ENCODE results near the gene COA1.
A peak's percentile ranks its signal among the peaks of the same experiment; 100 is the strongest.
"Not testable (repeated sequence)": the region's sequence is repeated elsewhere in the genome, so short reads cannot be mapped to it uniquely, and the experiment has no call there.

Gene COA1

DNA sequence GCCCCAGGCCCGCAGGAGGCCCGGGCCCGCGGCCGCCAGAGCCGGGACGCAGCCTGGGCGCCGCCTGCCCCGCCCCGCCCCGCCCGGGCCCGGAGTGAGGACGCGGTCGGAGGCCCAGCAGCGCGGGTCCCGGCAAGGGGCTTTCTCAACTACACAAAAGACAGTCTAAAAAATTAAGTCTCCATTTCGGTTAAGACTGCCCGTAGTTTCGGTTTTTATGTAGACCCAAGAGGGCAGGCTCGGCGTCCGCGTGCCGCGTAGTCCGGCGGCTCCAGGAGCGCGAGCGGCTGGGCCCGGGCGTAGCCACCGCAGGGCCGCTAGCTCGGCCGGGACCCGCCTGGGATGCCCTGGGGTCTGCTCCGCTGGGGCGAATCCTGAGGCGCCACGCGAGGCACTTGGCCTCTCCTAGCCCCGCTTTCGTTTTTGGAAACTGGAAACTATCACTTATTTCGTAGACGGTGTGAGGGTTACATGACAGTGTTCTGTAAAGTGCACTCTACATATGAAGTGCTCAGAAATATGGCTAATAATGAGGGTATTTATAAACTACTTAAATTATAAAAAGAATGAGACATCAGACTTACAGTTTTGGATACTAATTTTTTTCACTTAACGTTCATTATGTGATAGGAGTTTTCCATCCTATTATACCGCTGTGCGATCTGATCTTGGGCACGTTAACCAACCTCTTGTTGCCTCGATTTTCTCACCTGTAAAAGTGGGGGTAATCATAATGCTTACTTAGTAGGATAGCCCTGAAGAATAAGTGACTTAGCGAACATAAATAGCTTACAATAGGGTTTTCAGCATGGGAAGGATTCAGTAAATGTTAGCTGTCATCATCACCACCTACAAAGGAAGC is 29.7 kb upstream of the COA1 start:
- peak in 1 of 2 donors; percentile 11 for DNase-seq (ENCODE audit: extremely low read depth in 1 of 2, low read depth in 1 of 2)

- DNase-seq (ENCODE audit: extremely low read depth in 1 of 2, low read depth in 1 of 2) = peak in 1 of 2 donors; percentile 24
These were observed 28.9 kb upstream of the COA1 start, which contains the start of gene BLVRA for GRCh38 chr7:43758029-43758821. Gene BLVRA, plus strand, starts transcription at chr7:43758680. Its CDS starts 12,479 bp downstream, at chr7:43771159.

GRCh38 chr7:43757073-43757720 is 27.9 kb upstream of the COA1 start:
- DNase-seq (ENCODE audit: extremely low read depth in 1 of 2, low read depth in 1 of 2) = no peak

GRCh38 chr7:43756368-43757072 is 27.2 kb upstream of the COA1 start:
- DNase-seq (ENCODE audit: extremely low read depth in 1 of 2, low read depth in 1 of 2) = no peak

DNA sequence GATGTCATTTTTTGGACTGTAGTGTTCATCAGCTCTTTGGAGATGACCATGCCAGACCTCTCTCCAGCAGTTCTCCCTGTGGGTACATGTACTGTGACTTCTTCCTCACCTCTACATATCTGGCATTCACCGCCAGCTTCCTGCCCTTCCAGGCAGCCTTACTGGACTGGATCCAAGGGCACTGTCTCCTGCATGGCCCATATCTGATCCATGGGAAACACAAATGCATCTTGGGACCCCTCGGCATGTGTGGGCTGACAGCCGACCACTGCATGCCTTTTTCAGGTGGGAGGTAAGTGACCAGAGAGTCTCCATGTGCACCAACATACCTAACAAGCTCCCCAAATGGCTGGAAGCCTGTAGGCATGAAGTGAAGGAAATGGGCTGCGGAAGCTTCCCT is 25.3 kb upstream of the COA1 start:
- no peak for DNase-seq (ENCODE audit: extremely low read depth in 1 of 2, low read depth in 1 of 2)

DNA sequence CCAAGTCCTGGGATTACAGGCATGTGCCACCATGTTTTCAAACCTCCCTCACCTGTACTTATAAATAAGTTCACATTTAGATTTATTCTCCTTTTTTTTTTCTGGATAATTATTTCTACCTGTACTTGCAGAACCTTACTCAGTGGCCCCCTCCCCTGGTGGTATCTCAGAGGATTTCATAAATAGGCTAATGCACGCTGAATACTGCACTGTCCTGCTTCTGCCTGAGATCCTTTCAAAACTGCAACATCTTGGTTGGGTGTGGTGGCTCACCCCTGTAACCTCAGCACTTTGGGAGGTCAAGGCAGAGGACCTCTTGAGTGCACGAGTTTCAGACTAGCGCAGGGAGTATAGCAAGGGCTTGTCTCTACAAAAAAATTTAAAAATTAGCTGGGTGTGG is 24.5 kb upstream of the COA1 start:
- DNase-seq (ENCODE audit: extremely low read depth in 1 of 2, low read depth in 1 of 2) = no peak

GRCh38 chr7:43753271-43753810 is 24.0 kb upstream of the COA1 start:
- DNase-seq (ENCODE audit: extremely low read depth in 1 of 2, low read depth in 1 of 2) = no peak

DNA sequence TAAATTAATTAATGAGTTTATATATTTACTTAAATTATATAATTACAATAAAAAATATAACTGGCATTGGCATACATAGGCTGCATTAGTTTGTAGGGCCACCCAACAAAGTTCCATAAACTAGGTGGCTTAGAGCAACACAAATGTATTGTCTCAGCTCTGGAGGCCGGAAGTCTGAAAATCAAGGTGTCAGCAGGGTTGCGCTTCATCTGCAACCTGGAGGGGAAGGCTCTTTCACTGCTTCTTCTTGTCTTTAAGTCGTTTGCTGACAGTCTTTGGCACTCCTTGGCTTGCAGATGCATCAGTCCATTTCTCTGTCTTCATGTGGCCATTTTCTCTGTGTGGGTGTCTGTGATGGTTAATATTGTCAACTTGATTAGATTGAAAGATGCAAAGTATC is 23.1 kb upstream of the COA1 start:
- no peak for DNase-seq (ENCODE audit: extremely low read depth in 1 of 2, low read depth in 1 of 2)

DNA sequence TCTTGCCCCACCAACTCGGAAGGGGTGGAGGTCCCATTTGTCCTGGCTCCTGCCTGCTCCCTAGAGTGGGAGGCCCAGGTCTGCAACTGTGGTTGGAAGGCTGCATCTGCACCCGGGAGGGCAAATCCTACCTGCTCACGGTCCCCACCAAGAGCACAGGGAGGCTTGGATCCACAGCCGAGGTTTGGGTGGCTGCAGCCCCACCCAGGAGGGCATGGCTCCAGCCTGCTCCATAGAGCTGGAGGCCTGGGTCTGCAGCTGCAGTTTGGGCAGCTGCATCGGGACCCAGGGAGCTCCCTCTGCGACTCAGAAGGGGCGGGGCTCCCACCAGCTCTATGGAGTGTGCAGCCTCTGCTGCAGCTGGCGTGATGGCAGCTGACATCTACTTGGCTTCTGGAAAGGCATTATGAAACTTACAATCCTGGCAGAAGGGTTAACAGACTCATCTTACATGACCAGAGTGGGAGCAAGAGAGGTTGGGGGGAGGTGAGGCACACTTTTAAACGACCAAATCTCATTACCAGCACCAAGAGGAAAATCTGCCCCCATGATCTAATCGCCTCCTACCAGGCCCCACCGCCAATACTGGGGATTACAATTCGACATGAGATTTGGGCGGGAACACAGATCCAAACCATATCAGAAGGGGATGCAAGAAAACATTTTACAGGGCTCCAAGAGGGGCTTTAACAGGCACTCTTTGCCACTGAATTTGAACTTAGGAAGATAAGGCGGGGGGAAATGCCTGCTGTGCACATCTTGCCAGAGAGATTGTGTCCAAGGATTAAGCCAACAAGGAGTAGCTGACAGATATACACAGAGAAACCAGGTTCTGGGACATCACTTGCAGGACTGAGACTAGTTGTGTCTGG is 20.9 kb upstream of the COA1 start:
- DNase-seq (ENCODE audit: extremely low read depth in 1 of 2, low read depth in 1 of 2) = no peak

DNA sequence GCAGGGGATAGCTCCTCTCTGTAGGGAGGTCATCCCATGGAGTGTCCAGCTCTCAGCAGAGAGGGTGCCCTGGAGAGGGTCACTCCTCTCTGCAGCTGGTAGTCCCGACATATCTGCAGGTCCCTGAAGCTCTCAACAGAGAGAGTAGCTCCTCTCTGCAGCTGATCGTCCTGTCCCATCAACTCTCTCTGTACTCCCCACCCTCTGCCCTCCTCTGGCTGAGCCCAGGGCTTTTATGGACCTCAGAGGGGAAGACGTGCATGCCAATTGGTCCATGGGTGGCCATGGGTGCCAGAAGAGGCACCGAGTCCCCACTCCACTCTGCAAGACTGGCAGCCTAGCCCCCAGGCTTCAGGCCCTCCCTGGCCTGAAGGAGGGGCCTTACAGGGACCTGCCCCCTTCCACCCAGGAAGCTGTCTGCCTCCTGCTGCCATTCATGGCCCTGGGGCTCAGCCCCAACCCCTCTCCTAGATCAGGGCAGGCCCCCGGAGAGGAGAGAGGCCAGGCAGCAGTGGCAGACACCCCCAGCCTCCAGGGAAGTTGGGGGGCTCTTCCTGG is 20.1 kb upstream of the COA1 start:
- no peak for DNase-seq (ENCODE audit: extremely low read depth in 1 of 2, low read depth in 1 of 2)

GRCh38 chr7:43747328-43748105 is 18.2 kb upstream of the COA1 start:
- no peak for DNase-seq (ENCODE audit: extremely low read depth in 1 of 2, low read depth in 1 of 2)

DNA sequence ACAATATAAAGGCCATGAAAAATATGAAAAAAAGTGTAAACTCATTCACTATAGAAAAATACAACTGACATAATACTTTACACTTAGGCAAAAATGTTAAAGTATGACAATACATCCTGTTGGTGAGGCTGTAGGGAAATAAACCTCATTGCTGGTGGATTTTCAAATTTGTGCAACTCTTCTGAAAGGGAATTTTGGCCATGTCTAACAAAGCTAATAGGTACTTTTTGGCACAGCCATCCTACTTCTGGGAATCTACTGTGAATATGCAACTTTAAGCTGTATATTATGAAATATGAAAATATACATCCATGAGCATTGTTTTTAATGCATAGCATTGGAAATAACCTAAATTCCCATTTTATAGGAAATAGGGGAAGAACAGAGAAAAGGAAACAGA is 13.4 kb upstream of the COA1 start:
- no peak for DNase-seq (ENCODE audit: extremely low read depth in 1 of 2, low read depth in 1 of 2)

DNA sequence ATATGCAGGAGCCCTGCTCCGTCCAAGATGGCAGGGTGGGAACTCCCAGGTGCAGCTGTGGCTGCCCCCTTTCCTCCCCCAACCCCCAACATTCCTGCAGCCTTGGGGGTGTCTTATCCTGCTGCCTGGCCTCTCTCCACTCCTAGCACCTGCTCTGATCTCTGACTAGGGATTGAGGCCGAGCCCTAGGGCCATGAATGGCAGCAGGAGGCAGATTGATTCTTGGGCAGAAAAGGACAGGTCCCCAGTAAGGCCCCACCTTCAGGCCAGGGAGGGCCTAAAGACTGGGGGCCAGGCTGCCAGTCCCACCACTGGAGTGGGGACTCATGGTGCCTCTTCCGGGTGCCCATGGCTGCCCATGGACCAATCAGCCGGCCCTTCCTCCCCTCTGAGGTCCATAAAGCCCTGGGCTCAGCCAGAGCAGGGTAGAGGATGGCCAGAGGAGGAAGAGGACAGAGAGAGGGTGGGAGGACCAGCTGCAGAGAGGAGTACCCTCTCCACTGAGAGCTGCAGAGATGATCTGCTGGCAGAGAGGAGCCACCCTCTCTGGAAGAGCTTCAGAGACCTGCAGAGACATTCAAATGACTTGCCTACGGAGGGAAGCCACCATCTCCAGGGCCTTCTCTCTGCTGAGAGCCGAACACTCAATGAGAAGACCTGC is 8.3 kb upstream of the COA1 start:
- no peak for DNase-seq (ENCODE audit: extremely low read depth in 1 of 2, low read depth in 1 of 2)

DNA sequence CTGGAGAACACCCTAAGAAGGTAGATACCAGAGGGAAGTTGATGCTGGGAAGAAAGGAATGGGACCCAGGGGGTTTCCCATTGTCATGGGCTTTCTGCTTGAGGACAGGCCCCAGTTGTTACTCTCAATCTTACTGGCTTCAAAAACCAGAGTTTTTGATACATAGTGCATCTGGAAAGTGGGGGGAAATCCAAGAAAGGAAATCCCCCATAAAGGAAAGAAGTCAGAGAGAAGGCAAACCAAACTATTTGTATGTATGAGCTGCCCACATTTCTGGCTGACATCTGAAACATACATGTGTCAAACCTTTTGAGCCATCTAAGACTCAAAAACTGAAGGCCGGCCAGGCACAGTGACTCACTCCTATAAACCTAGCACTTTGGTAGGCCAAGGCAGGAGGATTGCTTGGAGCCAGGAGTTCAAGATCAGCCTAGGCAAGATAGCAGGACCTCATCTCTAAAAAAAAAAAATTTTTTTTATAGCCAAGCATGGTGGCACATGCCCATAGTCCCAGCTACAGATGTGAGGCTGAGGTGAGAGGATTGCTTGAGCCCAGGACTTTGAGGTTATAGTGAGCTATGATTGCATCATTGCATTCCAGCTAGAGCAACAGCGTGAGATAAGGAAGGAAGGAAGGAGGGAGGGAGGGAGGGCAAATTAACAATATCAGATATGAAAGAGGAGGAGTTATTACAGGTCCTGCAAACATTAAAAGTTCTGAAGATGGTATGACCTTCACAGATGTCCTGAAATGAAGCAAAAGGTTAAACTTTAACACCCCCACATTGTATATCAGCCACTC is 6.7 kb upstream of the COA1 start:
- DNase-seq (ENCODE audit: extremely low read depth in 1 of 2, low read depth in 1 of 2) = peak in 1 of 2 donors; percentile 45

DNA sequence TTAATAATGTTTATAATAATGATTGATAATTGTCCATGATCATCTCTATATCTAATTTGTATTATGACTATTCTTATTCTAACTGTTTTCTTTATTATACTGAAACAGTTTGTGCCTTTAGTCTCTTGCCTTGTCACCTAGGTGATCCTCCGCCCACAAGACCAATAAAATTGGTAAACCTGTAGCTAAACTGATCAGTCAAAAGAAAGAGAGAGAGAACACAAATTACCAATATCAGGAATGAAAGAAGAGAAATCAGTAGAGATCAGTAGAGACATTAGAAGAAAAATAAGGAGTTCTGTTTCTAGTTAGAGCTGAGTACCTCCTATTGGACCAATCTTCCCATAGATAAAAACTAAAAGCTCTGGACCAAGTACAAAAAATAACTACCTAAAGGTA is 6.1 kb upstream of the COA1 start:
- DNase-seq (ENCODE audit: extremely low read depth in 1 of 2, low read depth in 1 of 2) = no peak

DNA sequence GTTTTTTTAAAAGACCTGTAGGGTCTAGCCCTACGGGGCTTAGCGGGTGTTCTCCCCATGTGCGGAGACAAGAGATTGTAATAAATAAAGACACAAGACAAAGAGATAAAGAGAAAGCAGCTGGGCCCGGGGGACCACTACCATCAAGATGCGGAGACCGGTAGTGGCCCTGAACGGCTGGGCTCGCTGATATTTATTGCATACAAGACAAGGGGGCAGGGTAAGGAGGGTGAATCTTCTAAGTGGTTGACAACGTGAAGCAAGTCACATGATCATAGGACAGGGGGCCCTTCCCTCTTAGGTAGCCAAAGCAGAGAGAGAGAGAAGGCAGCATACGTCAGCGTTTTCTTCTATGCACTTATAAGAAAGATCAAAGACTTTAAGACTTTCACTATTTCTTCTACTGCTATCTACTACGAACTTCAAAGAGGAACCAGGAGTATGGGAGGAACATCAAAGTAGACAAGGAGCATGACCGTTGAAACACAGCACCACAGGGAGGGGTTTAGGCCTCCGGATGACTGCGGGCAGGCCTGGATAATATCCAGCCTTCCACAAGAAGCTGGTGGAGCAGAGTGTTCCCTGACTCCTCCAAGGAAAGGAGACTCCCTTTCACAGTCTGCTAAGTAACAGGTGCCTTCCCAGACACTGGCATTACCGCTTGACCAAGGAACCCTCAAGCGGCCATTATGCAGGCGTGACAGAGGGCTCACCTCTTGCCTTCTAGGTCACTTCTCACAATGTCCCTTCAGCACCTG is 5.4 kb upstream of the COA1 start:
- DNase-seq (ENCODE audit: extremely low read depth in 1 of 2, low read depth in 1 of 2) = not testable (repeated sequence)
